Caco-2 (cell line): ENCODE measurements around the gene HBA2. TPM values are rescaled to one million over a fixed set of nuclear protein-coding genes. Genes with fewer than 3 reads are reported as not detected.

Experiments used
- BruUV-seq: library from RNA; stranded (reverse); fragments of 400-500 nt; replicated peaks from 2 replicates; lab custom pipeline; 2021; lab: Mats Ljungman, UMichigan
- CTCF ChIA-PET: fragments of 300-600 bp; sonication (Branson Sonifier 250); formaldehyde crosslinking; loops from one replicate; lab custom pipeline; 2022; ENCODE audit warnings: antibody characterized with exemption; lab: Charles Lee
- POLR2A ChIA-PET: fragments of 300-600 bp; sonication (Branson Sonifier 250); formaldehyde crosslinking; loops from one replicate; lab custom pipeline; 2022; ENCODE audit warnings: antibody characterized with exemption; lab: Charles Lee
- DNase-seq, 2 experiments: peaks; one replicate each; pipeline versions ENCODE4 v3.0.0 to v3.0.0-alpha.2; 2020 to 2022
- H3K27me3 ChIP-seq: replicated peaks from 2 replicates; pipeline ENCODE4 v1.6.0; 2011; ENCODE audit warnings: low read length; ENCODE audit not compliant: control insufficient read depth, insufficient read depth
- H3K36me3 ChIP-seq: 2 replicates; pipeline ENCODE4 v1.5.1; 2011; ENCODE audit warnings: low read length; ENCODE audit not compliant: control insufficient read depth, insufficient read depth
- H3K4me1 ChIP-seq: fragments of 250-450 bp; sonication (Bioruptor Pico); 2 replicates; pipeline ENCODE4 v1.5.1; 2020; ENCODE audit warnings: mild to moderate bottlenecking
- H3K4me3 ChIP-seq: 2 replicates; pipeline ENCODE4 v1.5.1; 2011; ENCODE audit warnings: low read depth, mild to moderate bottlenecking, control low read depth, low read length
- H3K9me3 ChIP-seq: fragments of 250-450 bp; sonication (Bioruptor Pico); 2 replicates; pipeline ENCODE4 v1.5.1; 2020; ENCODE audit warnings: mild to moderate bottlenecking, moderate library complexity
- H3K27ac Mint-ChIP-seq: one replicate; pipeline ENCODE4 v1.8.0; 2022; ENCODE audit warnings: mixed read lengths; ENCODE audit not compliant: unreplicated experiment
- H3K27me3 Mint-ChIP-seq: one replicate; pipeline ENCODE4 v1.8.0; 2022; ENCODE audit warnings: mixed read lengths; ENCODE audit not compliant: insufficient read depth, unreplicated experiment
- H3K36me3 Mint-ChIP-seq: one replicate; pipeline ENCODE4 v1.8.0; 2022; ENCODE audit warnings: mild to moderate bottlenecking, mixed read lengths; ENCODE audit not compliant: insufficient read depth, unreplicated experiment
- H3K4me1 Mint-ChIP-seq: one replicate; pipeline ENCODE4 v1.8.0; 2022; ENCODE audit warnings: low read depth, mixed read lengths; ENCODE audit not compliant: unreplicated experiment
- H3K4me3 Mint-ChIP-seq: one replicate; pipeline ENCODE4 v1.8.0; 2022; ENCODE audit warnings: mild to moderate bottlenecking, moderate library complexity, mixed read lengths; ENCODE audit not compliant: unreplicated experiment
- H3K9me3 Mint-ChIP-seq: one replicate; pipeline ENCODE4 v1.8.0; 2022; ENCODE audit warnings: mixed read lengths; ENCODE audit not compliant: unreplicated experiment
- CTCF ChIP-seq, 2 experiments: fragments of 200-600 bp in 1 of 2; IDR thresholded peaks; 1 replicate in 1 of 2; 2 replicates in 1 of 2; pipeline versions ENCODE4 v1.5.1 to v1.8.0; 2011 to 2022; ENCODE audit warnings: antibody characterized with exemption in 1 of 2, control low read depth in 1 of 2, inconsistent platforms in 1 of 2, low read depth in 1 of 2, low read length in 1 of 2, mild to moderate bottlenecking in 1 of 2, moderate library complexity in 1 of 2; ENCODE audit not compliant: insufficient read depth in 1 of 2, severe bottlenecking in 1 of 2, unreplicated experiment in 1 of 2
- intact Hi-C: fragments of 100-400 bp; cut with micrococcal nuclease; formaldehyde crosslinking; loops from one replicate; pipeline ENCODE4 v1.10.0; 2022; ENCODE audit not compliant: unreplicated experiment
- total RNA-seq: library from RNA; stranded (reverse); gene quantifications from 2 replicates; pipeline ENCODE4 v1.2.3, GENCODE V29; 2022

Gene HBA2
- total RNA-seq, 1 experiment from 2014 or later = 2.1 TPM

DNA sequence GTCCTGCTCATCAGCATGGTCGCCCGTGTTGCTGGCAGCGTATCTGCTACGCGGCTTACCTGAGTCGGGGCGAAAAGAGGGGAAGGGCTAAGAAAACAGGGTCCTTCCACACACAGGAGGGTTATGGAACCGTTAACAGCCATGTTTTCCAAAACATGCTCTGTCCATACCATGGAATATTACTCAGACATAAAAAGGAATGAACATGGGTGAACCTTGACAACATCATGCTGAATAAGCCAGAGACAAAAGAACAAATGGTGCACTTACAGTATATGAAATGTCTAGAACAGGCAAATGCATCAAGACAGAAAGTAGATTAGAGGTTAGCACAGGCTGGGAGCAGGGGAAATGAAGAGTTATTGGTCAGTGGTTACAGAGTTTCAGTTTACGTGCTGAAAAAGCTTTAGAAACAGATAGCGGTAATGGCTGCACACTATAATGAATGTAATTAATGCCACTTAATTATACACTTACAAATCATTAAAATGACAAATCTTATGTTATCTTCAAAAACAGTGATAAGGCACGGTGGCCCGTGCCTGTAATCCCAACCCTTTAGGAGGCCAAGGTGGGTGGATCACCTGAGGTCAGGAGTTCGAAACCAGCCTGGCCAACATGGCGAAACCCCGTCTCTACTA lies 42.0 kb upstream of the HBA2 start:
- Mint-ChIP-seq H3K27ac (no peak overlapping the region), H3K4me1 (no peaks in the 10 kb centered on the region), H3K9me3 (no peaks in the 10 kb centered on the region), H3K4me3 (no peak overlapping the region), H3K36me3 (no peaks in the 10 kb centered on the region), H3K27me3 (no peaks in the 10 kb centered on the region)
- no peaks in the 10 kb centered on the region for H3K4me1 ChIP-seq
- no peak for TF ChIP-seq CTCF (IDR thresholded peaks at IDR 0.05; ENCODE audit: insufficient read depth in 1 of 2, low read depth in 1 of 2, low read length in 1 of 2, severe bottlenecking in 1 of 2, unreplicated experiment in 1 of 2)
- no TSS peak for BruUV-seq
- H3K4me3 ChIP-seq = no peak overlapping the region
- H3K9me3 ChIP-seq = no peaks in the 10 kb centered on the region
- H3K27me3 ChIP-seq = no peaks in the 10 kb centered on the region
- H3K36me3 ChIP-seq = no peaks in the 10 kb centered on the region
- POLR2A ChIA-PET = no interaction called here
- CTCF ChIA-PET = no interaction called here
- intact Hi-C loops = no loop called here
- no peak for DNase-seq

DNA sequence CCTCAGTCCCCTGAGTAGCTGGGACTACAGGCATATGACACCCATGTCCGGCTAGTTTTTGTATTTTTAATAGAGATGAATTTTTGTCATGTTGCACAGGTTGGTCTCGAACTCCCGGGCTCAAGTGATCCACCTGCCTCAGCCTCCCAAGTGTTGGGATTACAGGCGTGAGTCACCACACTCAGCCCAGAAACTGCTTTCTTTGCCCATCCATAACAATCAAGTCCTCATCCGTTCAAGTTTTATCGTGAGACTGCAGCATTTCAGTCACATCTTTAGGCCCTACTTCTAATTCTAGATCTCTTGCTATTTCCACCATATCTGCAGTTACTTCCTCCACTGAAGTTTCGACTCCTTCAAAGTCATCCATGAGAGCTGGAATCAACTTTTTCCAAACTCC lies 40.6 kb upstream of the HBA2 start:
- intact Hi-C loops = no loop called here
- Mint-ChIP-seq H3K27ac (no peak overlapping the region), H3K4me3 (no peak overlapping the region), H3K36me3 (no peaks in the 10 kb centered on the region), H3K27me3 (no peaks in the 10 kb centered on the region), H3K9me3 (no peaks in the 10 kb centered on the region), H3K4me1 (no peaks in the 10 kb centered on the region)
- H3K9me3 ChIP-seq = no peaks in the 10 kb centered on the region
- H3K36me3 ChIP-seq = no peaks in the 10 kb centered on the region
- POLR2A ChIA-PET = no interaction called here
- no peaks in the 10 kb centered on the region for H3K27me3 ChIP-seq
- H3K4me1 ChIP-seq = no peaks in the 10 kb centered on the region
- no TSS peak for BruUV-seq
- no peak for TF ChIP-seq CTCF (IDR thresholded peaks at IDR 0.05; ENCODE audit: insufficient read depth in 1 of 2, low read depth in 1 of 2, low read length in 1 of 2, severe bottlenecking in 1 of 2, unreplicated experiment in 1 of 2)
- no peak overlapping the region for H3K4me3 ChIP-seq
- no peak for DNase-seq
- CTCF ChIA-PET = no interaction called here

DNA sequence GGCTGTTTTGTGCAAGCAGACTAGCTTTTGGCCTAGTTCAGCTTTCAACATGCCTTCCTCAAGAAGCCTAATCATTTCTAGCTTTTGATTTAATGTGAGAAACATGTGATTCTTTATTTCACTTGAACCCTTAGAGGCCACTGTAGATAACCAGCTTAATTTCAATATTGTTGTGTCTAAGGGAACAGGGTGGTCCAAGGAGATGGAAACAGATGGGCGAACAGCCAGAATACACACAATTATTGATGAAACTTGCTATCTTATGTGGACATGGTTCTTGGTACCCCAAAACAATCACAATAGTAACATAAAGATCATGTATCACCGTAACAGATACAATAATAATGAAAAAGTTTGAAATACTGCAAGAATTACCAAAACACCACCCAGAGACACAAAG lies 39.0 kb upstream of the HBA2 start:
- BruUV-seq = TSS peak; percentile 12
- Mint-ChIP-seq H3K4me1 (no peaks in the 10 kb centered on the region), H3K27ac (no peak overlapping the region), H3K27me3 (no peaks in the 10 kb centered on the region), H3K4me3 (no peak overlapping the region), H3K36me3 (peaks cover 9% of the 10 kb centered on the region), H3K9me3 (no peaks in the 10 kb centered on the region)
- no peak for TF ChIP-seq CTCF (IDR thresholded peaks at IDR 0.05; ENCODE audit: insufficient read depth in 1 of 2, low read depth in 1 of 2, low read length in 1 of 2, severe bottlenecking in 1 of 2, unreplicated experiment in 1 of 2)
- no peak overlapping the region for H3K4me3 ChIP-seq
- no peak for DNase-seq
- H3K4me1 ChIP-seq = no peaks in the 10 kb centered on the region
- ChIA-PET CTCF (no interaction called here), POLR2A (no interaction called here)
- H3K36me3 ChIP-seq = no peaks in the 10 kb centered on the region
- no peaks in the 10 kb centered on the region for H3K27me3 ChIP-seq
- H3K9me3 ChIP-seq = no peaks in the 10 kb centered on the region
- intact Hi-C loops = no loop called here
